H1 (cell line): Measurements from ENCODE around the gene CRABP2. TPM values are rescaled to one million over a fixed set of nuclear protein-coding genes. Genes with fewer than 3 reads are reported as not detected.

ENCODE experiments used
- EP300 ChIP-seq, 2 experiments: IDR thresholded peaks; 1 replicate in 1 of 2; 2 replicates in 1 of 2; pipeline ENCODE4 v1.6.1; 2011 to 2012; ENCODE audit warnings: low read depth in 2 of 2, low read length in 2 of 2, mild to moderate bottlenecking in 2 of 2, borderline replicate concordance in 1 of 2, inconsistent platforms in 1 of 2, moderate library complexity in 1 of 2
- GTF2F1 ChIP-seq: IDR thresholded peaks from 2 replicates; pipeline ENCODE4 v1.6.1; 2012; ENCODE audit warnings: low read depth, low read length, improper control_type of control experiment, borderline replicate concordance
- KDM4A ChIP-seq: IDR thresholded peaks from one replicate; pipeline ENCODE4 v1.7.1; 2012; ENCODE audit warnings: low read depth, mild to moderate bottlenecking, moderate library complexity, low read length, inconsistent platforms; ENCODE audit not compliant: severe bottlenecking
- MAX ChIP-seq: IDR thresholded peaks from 2 replicates; pipeline ENCODE4 v1.6.1; 2012; ENCODE audit warnings: inconsistent platforms
- POLR2A ChIP-seq, 2 experiments: IDR thresholded peaks; 1 replicate in 1 of 2; 2 replicates in 1 of 2; pipeline ENCODE4 v1.6.1; 2011; ENCODE audit warnings: low read depth in 2 of 2, low read length in 2 of 2, mild to moderate bottlenecking in 2 of 2; ENCODE audit errors: control extremely low read depth in 1 of 2
- RBBP5 ChIP-seq: IDR thresholded peaks from 2 replicates; pipeline ENCODE4 v1.7.1; 2012; ENCODE audit warnings: low read depth, mild to moderate bottlenecking, inconsistent platforms, low read length, moderate library complexity, borderline replicate concordance
- RNF2 ChIP-seq: fragments of 200-900, 300-1000 bp; sonication (generic); IDR thresholded peaks from 2 replicates; pipeline ENCODE4 v1.7.1; 2016; ENCODE audit warnings: borderline replicate concordance, low read depth, mild to moderate bottlenecking, antibody characterized with exemption, low read length; ENCODE audit not compliant: poor library complexity, severe bottlenecking; ENCODE audit errors: missing control alignments
- SIN3A ChIP-seq, 2 experiments: IDR thresholded peaks in 1 of 2; conservative IDR thresholded peaks in 1 of 2; 2 replicates each; pipeline ENCODE4 v1.6.1; 2011 to 2012; ENCODE audit warnings: low read length in 2 of 2, improper control_type of control experiment in 1 of 2, low read depth in 1 of 2, mild to moderate bottlenecking in 1 of 2
- SIX5 ChIP-seq: IDR thresholded peaks from 2 replicates; pipeline ENCODE4 v1.6.1; 2011; ENCODE audit warnings: mild to moderate bottlenecking, low read depth, low read length
- SP1 ChIP-seq: IDR thresholded peaks from 2 replicates; pipeline ENCODE4 v1.6.1; 2011; ENCODE audit warnings: low read depth, low read length
- SP2 ChIP-seq: IDR thresholded peaks from 2 replicates; pipeline ENCODE4 v1.6.1; 2012; ENCODE audit warnings: mild to moderate bottlenecking, low read length, inconsistent platforms
- TAF7 ChIP-seq: optimal IDR thresholded peaks from 2 replicates; pipeline ENCODE3; 2011; ENCODE audit warnings: low read depth, mild to moderate bottlenecking, inconsistent platforms, low read length, moderate library complexity, borderline replicate concordance
- USF2 ChIP-seq: IDR thresholded peaks from 2 replicates; pipeline ENCODE4 v1.6.1; 2011; ENCODE audit warnings: low read length, improper control_type of control experiment
- polyA plus RNA-seq, 7 experiments: library from polyadenylated mRNA; depleted of rRNA in 3 of 7; stranded (reverse) in 5 of 7; unstranded in 2 of 7; fragments of >200 nt in 5 of 7; fragments of 200-250 nt in 2 of 7; gene quantifications; 1 replicate in 5 of 7; 2 replicates in 1 of 7; 4 replicates in 1 of 7; pipeline versions ENCODE4 v1.2.1 to v1.2.3, GENCODE V29; 2011 to 2013; ENCODE audit warnings: missing spikeins in 2 of 7, mixed read lengths in 2 of 7
- total RNA-seq: library from RNA; stranded (reverse); fragmentation: NEBNext Ultra II Directional; extraction: Animal tissue kit (Norgen Biotek cat#: 25700); gene quantifications from 2 replicates; pipeline ENCODE4 v1.2.1, GENCODE V29; 2021

Gene CRABP2
- total and polyA plus RNA-seq, 2 of the 8 experiments (the other 6 are each of a cell fraction or from before 2014, with no cell fraction given), result 69.2 to 119 TPM

- TF ChIP-seq RBBP5 (no peak), MAX (peak; percentile 55; the same call in 1 of the 2 replicates), EP300 (IDR thresholded peaks at IDR 0.05; ENCODE audit: borderline replicate concordance in 1 of 2, low read depth in 2 of 2, low read length in 2 of 2) (no peak), RNF2 (no peak), SP1 (no peak), SIX5 (no peak), POLR2A (IDR thresholded peaks at IDR 0.05; ENCODE audit: control extremely low read depth in 1 of 2, low read depth in 2 of 2, low read length in 2 of 2) (peak in 1 of 2 experiments; percentile 72; a peak in 2 of 3 replicates), KDM4A (no peak), USF2 (no peak), SIN3A (conservative IDR thresholded peaks at IDR 0.05 in 1 of 2, IDR thresholded peaks at IDR 0.05 in 1 of 2; ENCODE audit: low read depth in 1 of 2, low read length in 2 of 2) (0 out of 4 replicates have a peak, but pooled peaks of 1 of the 2 experiments have one; percentile 12), SP2 (no peak), GTF2F1 (no peak), TAF7 (no peak)
Measured at GRCh38 chr1:156668801-156669637, 36.4 kb downstream of the CRABP2 start (continued).
